Stimulated activated CD4-positive, alpha-beta T cell treated with anti-CD3 and anti-CD28 coated beads, Interleukin-4, amount 100 ng/mL, for 4 hours (primary cell): Measurements from ENCODE around the gene DLGAP1.

Source experiments
- DNase-seq, 2 experiments: peaks; one replicate each; pipeline ENCODE4 v3.0.0-alpha.2; 2020

The DLGAP1 gene

DNA sequence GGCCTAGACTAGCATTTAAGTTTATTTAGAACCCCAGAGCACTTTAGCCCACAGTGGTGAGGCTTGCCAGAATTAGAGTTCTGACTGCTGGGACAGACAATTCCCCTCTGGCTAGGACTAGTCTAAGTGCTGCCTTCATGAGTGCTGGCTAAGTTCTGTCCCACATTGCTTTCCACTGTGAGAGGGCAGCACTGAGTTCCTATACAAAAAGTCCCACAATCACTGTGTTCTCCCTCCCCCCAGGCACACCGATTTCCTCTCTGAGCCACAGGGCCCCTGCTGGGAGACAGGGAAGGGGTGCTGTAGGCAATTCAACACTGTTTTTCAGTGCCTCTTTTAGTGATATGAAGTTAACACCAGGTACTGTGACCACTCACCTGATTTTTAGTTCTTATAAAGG lies 310.9 kb downstream of the DLGAP1 start:
- DNase-seq: no peak

GRCh38 chr18:4143585-4143984 lies 311.5 kb downstream of the DLGAP1 start:
- DNase-seq: no peak

DNA sequence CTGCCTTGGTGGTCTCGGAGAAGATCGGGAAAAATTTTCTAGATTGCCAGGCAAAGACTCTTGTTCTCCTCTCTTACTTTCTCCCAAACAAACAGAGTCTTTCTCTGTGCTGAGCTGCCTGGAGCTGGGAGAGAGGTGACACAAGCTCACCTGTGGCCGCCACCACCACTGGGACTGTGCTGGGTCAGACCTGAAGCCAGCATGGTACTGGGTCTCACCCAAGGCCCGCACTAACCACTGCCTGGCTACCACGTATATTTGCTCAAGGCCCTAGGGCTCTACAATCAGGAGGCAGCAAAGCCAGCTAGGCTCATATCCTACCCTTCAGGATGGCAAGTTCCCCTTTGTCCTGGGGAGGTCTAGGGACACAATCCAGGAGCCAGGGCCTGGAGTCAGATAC lies 312.2 kb downstream of the DLGAP1 start:
- DNase-seq: no peak

GRCh38 chr18:4134700-4135099 lies 320.4 kb downstream of the DLGAP1 start:
- DNase-seq: no peak

GRCh38 chr18:4130734-4131719 lies 324.1 kb downstream of the DLGAP1 start:
- DNase-seq: no peak

- no peak for DNase-seq
Measured at GRCh38 chr18:4126939-4127338, 328.2 kb downstream of the DLGAP1 start.

DNA sequence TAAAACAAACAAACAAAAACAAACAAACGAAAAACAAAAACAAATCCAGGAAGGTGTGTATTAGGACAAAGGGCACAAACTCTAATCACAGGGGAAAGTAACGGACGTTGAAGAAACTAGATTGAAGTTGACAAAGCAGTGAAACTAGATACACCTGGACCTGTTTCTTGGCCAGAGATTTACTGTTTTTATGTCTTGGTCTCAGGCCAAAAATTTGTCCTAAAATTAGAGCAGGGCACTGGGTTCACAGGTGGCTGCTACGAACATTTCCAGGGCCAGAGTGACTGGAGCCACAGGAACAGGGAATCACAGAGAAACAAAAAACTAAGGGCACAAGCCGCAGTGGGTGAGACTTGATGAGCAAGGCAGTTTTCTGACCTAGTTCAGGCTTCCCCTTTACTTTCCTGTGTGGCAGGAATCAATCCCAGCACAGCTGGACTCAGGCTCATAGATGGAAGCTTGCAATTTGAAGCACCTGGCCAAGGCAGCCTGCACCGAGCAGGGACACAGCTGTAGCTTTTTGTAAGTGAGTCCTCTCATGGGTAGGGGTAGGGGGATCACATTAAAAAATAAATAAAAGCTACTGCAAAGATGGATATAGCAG lies 329.4 kb downstream of the DLGAP1 start:
- DNase-seq: no peak

DNA sequence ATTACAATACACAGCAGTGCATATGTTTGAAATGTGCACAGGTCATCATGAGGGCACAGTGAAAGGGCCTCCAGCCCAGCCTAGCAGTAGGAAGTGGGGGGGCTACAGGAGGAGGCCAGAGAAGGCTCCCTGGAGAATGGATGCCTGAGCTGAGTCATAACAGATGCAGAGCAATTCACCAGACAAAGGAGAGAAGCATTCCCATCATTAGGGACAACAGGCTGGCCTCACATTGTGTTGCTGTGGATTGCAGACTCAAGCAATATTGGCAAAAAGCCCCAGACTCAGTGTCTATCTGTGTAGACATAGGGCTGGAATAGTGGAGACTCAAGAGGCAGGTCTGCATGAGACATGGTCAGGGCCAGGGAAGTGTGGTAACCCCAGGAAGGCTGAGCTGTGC lies 329.9 kb downstream of the DLGAP1 start:
- DNase-seq: no peak

DNA sequence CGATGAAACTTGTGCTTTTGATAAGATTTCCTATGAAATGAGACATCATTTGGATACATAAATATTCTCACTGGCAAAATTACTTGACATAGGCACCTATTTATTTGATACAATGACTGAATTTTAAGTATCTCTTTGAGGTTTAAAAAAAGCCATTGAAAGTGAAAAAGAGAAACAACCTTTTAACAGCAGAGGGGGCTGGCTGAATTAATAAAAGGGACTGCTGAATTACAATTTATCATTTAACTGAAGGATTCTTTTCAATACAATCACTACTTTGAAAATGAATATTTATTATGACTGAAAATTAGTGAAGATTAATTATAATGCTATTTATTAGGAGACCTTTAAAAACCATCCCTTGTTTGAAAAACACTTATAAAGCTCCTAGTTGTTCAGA lies 335.3 kb downstream of the DLGAP1 start:
- no peak for DNase-seq

DNA sequence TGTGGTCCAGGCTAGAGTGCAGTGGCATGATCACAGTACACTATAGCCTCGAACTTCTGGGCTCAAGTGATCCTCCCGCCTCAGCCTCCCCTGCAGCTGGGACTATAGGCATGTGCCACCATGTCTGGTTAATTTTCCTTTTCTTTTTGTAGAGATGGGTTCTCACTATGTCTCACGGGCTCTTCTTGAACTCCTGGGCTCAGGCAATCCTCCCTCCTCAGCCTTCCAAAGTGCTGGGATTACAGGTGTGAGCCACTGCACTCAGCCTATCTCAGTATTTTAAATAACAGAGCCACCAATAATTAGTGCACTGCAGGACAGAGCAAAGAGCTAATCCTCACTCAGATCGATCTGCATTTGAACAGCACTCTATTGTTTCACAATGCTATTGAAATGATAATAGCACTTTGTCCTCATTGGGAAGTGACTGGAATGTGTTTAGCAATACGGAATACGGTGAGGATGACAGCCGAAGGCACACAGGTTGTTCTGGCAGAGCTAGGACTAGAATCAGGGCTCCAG lies 335.9 kb downstream of the DLGAP1 start:
- no peak for DNase-seq

DNA sequence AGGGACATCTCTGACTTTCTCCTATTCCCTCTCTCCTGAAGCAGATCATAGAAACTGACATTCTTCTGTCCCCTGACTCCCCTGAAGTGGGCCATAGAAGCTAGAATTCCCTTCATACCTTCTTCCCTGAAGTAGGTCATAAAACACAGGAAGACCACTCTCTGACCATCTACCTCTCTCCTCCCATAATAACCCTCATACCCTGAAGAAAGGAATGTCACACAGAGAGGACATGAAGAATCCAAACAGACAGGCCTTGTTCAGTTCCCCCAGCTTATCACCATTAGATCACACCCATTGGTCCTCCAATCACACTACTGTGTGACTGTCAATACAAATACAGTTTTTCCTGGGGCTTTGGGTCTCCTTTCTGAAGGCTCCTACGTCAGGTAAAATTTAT lies 347.1 kb downstream of the DLGAP1 start:
- DNase-seq: no peak

GRCh38 chr18:4107049-4107467 lies 348.0 kb downstream of the DLGAP1 start:
- no peak for DNase-seq

DNA sequence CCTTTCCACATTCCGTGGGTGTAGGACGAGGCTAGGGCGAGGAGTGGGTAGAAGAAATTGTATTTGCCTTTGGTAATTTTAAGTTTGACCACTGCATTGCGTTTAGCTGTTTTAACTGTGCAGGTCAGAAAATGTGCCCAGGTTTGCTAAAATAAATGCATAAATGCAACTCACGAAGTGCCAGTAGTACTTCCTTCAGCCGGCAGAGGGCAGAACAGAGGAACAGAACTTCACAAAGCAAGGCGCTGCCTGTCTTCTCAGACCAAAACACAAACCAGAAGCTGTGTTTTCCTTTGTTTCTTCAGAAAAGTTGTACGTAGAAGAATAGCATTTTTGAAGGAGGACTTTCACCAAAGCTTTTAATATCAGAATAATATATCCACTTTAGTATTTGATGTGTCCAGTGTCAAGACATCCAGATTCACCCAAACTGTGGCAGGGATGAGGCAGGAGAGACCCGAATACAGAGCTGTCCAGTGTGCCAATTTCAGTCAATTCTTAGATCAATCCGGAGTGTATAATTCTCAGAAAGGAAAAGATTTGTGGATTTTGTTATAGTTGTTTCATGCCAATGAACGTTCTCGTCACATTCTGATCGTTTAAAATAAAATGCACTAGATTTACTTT lies 348.6 kb downstream of the DLGAP1 start:
- DNase-seq: peak; percentile 36 to 60

GRCh38 chr18:4102901-4103300 lies 352.2 kb downstream of the DLGAP1 start:
- no peak for DNase-seq

DNA sequence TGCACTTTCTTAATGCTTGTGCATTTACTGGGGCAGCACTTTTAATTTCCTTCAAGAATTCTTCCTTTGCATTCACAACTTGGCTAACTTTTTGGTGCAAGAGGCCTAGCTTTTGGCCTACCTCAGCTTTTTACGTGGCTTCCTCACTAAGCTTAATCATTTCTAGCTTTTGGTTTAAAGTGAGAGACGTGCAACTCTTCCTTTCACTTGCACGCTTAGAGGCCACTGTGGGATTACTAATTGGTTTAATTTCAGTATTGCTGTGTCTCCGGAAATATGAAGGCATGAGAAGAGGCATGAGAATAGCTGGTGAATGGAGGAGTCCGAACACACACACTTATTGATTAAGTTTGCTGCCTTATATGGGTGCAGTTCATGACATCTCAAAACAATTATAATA lies 354.1 kb downstream of the DLGAP1 start:
- DNase-seq: no peak

GRCh38 chr18:4096486-4096885 lies 358.6 kb downstream of the DLGAP1 start:
- DNase-seq: no peak

DNA sequence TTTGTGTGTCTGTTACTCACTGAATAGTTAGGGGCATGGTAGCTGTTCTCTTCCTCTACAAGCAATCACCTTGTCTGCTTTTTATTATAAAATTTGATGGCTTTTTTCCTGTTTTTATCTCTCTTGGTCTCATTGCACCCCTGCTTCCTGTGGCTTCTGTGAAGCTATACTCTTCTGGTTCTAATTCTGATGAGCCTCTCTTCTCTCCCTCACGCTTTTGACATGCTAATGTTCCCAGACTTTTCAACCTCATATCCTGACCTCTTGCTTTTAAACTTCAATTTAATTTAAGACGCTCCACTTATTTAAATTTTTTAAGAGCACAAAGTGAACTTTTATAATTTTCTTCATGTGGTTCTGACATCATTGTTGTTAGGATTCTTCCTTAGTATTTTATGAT lies 361.4 kb downstream of the DLGAP1 start:
- no peak for DNase-seq

DNA sequence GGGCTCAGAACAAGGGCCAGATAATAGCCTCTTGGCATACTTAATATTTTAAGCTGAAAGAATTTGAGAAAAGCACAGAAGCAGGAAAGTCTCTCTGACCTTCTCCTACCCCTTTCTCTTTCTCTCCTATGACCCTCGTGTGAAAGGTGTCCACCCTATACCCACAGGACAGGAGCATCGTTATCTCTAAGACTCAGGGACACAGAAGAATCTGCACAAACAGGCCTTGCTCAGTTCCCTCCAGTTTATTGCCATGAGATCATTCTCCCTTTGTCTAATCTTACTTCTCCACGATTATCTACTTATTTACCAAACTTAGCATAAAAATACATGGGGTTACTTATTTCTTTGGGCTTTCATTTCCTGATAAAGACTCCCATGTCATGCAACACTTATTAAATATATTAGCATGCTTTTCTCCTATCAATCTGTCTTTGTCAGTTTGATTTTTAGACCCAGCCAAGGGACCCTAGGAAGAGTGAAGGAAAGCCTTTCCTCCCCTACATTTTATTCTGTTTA lies 370.7 kb downstream of the DLGAP1 start:
- no peak for DNase-seq

GRCh38 chr18:4078246-4078645 lies 376.9 kb downstream of the DLGAP1 start:
- no peak for DNase-seq

GRCh38 chr18:4077721-4078120 lies 377.4 kb downstream of the DLGAP1 start:
- no peak for DNase-seq

DNA sequence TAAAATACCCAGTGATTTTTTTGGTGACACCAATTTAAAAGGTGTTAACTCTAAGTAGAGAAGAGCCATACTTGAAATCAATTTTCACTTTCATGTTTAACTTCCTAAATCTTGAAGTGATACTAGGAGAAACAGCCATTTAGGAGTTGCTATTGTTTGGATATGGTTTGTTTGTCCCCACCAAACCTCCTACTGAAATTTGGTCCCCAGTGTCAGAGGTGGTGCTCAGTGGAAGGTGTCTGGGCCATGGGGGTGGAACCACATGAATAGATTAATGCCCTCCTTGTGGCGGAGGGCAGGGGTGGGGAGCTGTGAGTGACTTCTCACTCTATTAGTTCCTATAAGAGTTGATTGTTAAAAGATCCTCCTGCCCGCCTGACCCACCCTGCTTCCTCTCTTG lies 377.9 kb downstream of the DLGAP1 start:
- DNase-seq: no peak

GRCh38 chr18:4074647-4075046 lies 380.5 kb downstream of the DLGAP1 start:
- DNase-seq: no peak

- DNase-seq: no peak
Measured at GRCh38 chr18:4069183-4069582, 385.9 kb downstream of the DLGAP1 start.
